ENCODE data around the gene CNGA2. TPM values are rescaled to one million over a fixed set of nuclear protein-coding genes. Genes with fewer than 3 reads are reported as not detected.
A peak's percentile ranks its signal among the peaks of the same experiment; 100 is the strongest.

CNGA2 gene
- not detected for total RNA-seq

DNA sequence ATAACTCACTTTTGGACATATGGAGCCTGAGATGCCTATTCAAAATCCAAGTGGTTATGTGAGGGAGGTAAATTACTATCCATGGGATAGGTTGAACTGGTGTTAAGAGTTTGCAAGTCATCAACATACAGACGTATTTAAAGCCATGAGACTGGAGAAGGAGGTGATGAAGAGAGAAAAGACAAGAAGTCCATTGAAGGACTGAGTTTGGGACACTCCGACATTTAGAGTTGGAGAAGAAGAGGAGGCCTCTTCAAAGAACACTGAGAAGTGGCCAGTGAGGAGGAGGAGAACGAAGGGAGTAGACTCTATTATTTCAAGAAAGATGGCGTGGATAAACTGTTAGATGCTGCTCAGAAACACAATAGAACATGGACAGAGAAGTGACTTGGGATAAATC, at the start of gene CNGA2:
TSS of gene CNGA2 (plus strand) at position 301 of the 400 bp plus-strand sequence. CDS start 3,738 bp downstream, outside the sequence.
- TF ChIP-seq POLR2A (IDR thresholded peaks at IDR 0.05) (no peak), CTCF (IDR thresholded peaks at IDR 0.05) (no peak)
- DNase-seq (ENCODE audit: low spot score in 2 of 2): no peak
- no peak within 1 kb of the TSS for H3K4me3 ChIP-seq (ENCODE audit: low read depth, poor library complexity, severe bottlenecking)
- 61 to 86% methylated on average over 4 of the region's 4 CpGs for WGBS, 2 donors
- intact Hi-C loops (cut with DNase I; ENCODE audit: low total_unique reads): no loop called here

- no peak for DNase-seq (ENCODE audit: low spot score in 2 of 2)
- TF ChIP-seq CTCF (IDR thresholded peaks at IDR 0.05): no peak
- no peak for TF ChIP-seq POLR2A (IDR thresholded peaks at IDR 0.05)
- intact Hi-C loops (cut with DNase I; ENCODE audit: low total_unique reads): no loop called here
- H3K4me3 ChIP-seq (ENCODE audit: low read depth, poor library complexity, severe bottlenecking): no peak overlapping the region
Measured at GRCh38 chrX:151687635-151688034, 46.9 kb upstream of the CNGA2 start.

- no peak for TF ChIP-seq POLR2A (IDR thresholded peaks at IDR 0.05)
- TF ChIP-seq CTCF (IDR thresholded peaks at IDR 0.05): no peak
- intact Hi-C loops (cut with DNase I; ENCODE audit: low total_unique reads): no loop called here
- no peak for DNase-seq (ENCODE audit: low spot score in 2 of 2)
- H3K4me3 ChIP-seq (ENCODE audit: low read depth, poor library complexity, severe bottlenecking): no peak overlapping the region
Measured at GRCh38 chrX:151688695-151689094, 45.9 kb upstream of the CNGA2 start.

DNA sequence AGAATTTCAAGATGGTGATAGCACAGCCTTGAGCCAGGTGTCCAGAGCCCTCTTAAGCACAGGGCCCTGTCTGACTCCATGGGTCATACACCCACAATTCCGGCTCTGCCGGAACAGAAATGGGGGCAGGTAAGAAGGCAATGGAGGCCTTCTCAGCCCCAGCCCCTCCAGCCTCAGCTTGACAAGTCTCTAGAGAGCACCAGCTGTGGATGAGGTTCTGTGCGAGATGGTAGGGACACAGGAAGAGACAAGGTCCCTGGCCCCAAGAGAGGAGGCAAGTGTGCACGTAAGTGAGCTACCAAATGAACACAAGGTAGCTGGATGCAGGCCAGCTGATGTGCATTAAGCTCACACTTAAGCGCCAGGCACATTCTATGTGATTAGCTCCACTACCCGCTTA, 41.7 kb upstream of the CNGA2 start:
- TF ChIP-seq POLR2A (IDR thresholded peaks at IDR 0.05) (no peak), CTCF (IDR thresholded peaks at IDR 0.05) (no peak)
- 87 to 91% methylated on average over 6 of the region's 6 CpGs for WGBS, 2 donors
- DNase-seq (ENCODE audit: low spot score in 2 of 2): peak in 1 of 2 donors; percentile 70
- intact Hi-C loops (cut with DNase I; ENCODE audit: low total_unique reads): no loop called here
- no peak overlapping the region for H3K4me3 ChIP-seq (ENCODE audit: low read depth, poor library complexity, severe bottlenecking)

DNA sequence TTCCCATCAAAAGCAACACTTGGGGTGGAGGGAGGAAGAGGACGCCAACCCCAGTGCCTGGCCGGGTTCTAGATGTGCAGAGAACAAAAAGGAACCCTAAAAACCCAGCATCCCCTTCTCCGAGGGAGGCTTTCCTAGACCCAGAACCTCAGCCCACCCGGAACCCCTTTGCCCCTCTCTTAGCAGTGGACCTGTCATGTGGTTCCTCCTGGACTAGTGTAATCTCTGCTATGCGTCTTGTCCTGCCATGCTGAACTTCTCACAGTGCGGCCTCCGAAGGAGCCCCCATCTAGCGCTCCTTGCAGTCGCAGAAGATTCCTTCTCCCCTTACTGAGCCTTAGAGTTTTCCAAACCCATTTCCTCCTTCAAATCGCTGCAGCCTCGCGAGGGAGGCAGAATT, 40.4 kb upstream of the CNGA2 start:
- TF ChIP-seq CTCF (IDR thresholded peaks at IDR 0.05) (no peak), POLR2A (IDR thresholded peaks at IDR 0.05) (no peak)
- intact Hi-C loops (cut with DNase I; ENCODE audit: low total_unique reads): no loop called here
- 67 to 72% methylated on average over 12 of the region's 12 CpGs for WGBS, 2 donors
- peak in 1 of 2 donors; percentile 78 for DNase-seq (ENCODE audit: low spot score in 2 of 2)
- no peak overlapping the region for H3K4me3 ChIP-seq (ENCODE audit: low read depth, poor library complexity, severe bottlenecking)
